HG03442 (cell line): Measurements from ENCODE around the gene GABBR2.
A peak's percentile ranks its signal among the peaks of the same experiment; 100 is the strongest.
"Not testable (repeated sequence)": the region's sequence is repeated elsewhere in the genome, so short reads cannot be mapped to it uniquely, and the experiment has no call there.

ENCODE experiments used
- ATAC-seq: cut with Tn5 transposase; IDR thresholded peaks from one replicate; pipeline ENCODE4 v1.9.1; 2021; ENCODE audit warnings: mild to moderate bottlenecking, moderate library complexity; ENCODE audit not compliant: unreplicated experiment

Gene GABBR2

DNA sequence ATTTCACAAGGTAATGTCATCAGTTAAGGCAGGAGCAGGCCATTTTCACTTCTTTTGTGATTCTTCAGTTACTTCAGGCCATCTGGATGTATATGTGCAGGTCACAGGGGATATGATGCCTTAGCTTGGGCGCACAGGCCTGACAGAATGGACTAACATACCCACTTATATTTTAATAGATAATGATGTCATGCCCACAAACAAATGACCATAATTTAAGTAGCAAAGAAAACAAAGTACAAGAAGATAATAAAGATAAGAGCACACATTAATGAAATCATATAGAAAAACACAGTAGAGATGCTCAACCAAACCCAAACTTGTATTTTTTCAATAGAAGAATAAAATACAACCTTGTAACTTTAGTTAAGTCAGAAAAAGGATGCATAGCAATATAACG is 433.6 kb downstream of the GABBR2 start:
- no peak for ATAC-seq

DNA sequence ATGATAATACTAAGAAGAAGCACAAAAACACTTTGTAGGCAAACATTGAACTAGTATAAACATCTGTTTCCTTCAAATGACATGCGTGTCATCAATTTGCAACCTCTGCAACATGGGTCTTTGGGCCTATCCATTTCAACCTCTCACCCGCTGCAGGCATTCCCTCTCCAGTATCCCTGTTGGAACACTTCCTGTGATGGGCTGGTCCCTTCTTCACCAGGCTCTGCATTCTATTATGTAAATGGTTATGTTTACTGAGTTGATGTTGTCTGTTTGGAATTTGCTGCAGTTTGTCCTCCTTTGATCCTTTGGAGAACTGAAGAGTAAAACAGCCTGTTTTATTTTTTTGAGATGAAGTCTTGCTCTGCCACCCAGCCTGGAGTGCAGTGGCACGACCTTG is 436.7 kb downstream of the GABBR2 start:
- ATAC-seq: no peak

GRCh38 chr9:98271479-98271878 is 437.3 kb downstream of the GABBR2 start:
- ATAC-seq: no peak

GRCh38 chr9:98270284-98270683 is 438.5 kb downstream of the GABBR2 start:
- not testable (repeated sequence) for ATAC-seq

GRCh38 chr9:98269652-98270051 is 439.1 kb downstream of the GABBR2 start:
- not testable (repeated sequence) for ATAC-seq

DNA sequence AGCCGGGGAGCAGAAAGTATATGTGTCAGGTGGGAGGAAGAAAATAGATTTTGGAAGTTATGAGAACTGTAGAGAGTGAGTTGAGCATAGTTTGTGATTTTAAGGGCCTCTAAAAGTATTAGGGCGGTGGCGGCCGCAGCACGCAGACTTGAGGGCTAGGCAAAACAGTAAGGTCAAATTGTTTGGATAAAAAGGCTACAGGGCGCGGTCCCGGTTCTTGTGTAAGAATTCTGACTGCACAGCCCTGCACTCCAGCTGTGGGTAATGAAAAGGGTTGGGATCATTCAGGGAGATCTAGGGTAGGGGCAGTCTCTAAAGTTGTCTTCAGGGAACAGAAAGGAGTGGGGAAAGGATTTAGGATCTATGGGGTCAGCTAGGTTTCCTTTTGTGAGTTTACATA is 441.2 kb downstream of the GABBR2 start:
- ATAC-seq: not testable (repeated sequence)

DNA sequence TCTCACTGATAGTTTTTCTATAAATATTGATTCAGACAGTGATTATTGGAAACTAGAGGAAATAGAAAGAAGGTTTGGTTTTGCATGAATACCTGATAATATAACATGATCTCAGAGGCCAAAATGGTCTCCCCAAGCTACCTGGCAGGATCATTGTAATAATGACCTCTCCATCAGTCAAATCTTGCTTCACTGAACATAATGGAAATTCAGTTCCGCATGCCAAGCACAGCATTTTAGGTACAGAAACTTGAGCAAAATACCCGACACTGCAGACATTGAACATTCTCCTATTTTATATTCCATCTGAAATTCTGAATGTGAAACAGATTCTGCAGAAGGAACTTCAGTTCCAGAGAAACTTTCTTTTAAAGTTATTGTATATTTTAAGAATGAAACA is 444.2 kb downstream of the GABBR2 start:
- ATAC-seq: no peak

- ATAC-seq: peak; percentile 86
Observed at GRCh38 chr9:98263482-98264357, 445.0 kb downstream of the GABBR2 start.

GRCh38 chr9:98263080-98263479 is 445.7 kb downstream of the GABBR2 start:
- ATAC-seq: no peak

DNA sequence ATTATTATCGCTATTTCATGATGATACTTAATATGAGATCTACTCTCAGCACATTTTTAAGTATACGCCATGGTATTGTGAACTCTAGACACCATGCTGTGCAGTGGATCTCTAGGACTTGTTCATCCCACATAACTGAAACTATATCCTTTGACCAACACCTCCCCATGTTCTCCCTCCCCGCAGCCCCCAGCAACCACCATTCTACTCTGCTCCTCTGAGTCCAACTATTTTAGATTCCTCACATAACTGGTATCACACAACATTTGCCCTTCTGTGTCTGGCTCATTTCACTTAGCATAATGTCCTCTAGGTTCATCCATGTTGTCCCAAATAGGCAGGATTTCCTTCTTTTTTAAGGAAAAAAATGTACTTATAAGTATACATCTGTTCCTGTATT is 446.7 kb downstream of the GABBR2 start:
- no peak for ATAC-seq

- ATAC-seq: no peak
Observed at GRCh38 chr9:98260635-98261034, 448.1 kb downstream of the GABBR2 start.

GRCh38 chr9:98259791-98260190 is 448.9 kb downstream of the GABBR2 start:
- no peak for ATAC-seq

- no peak for ATAC-seq
Observed at GRCh38 chr9:98256756-98257155, 452.0 kb downstream of the GABBR2 start.

DNA sequence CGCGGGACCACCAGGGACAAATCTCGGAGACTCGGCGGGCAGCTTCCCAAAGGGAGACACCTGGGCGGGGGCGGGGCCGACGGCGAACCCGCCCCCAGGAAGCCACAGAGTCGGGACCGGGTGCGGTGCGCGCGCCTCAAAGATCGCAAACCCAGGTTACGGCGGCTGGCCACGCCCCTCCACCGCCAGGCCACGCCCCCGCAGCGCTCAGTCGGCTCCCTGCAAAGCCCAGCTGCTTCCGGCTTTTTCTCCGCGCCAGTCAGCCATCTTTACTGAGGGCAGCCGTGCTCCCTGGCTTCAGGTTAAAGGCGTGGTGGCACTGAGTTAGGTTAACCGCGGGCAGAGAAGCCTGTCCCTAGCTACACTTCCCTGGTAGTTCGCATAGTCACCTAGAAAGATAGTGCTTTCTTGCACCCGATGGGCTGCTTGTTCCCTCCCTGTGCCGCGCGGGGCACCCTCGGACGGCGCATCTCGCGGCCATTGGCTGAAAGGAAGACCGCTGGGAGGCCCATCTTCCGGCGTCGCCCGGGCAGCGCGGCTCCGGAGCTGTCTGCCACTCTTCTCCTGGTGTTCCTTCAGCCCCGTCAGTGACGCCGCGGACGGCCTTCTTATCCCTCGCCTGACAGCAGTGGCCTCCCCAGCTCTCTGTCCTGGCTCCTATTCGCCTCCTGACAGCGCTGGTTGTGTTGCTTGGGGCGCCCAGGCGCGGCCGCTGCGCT is 453.0 kb downstream of the GABBR2 start, which contains the start of gene TBC1D2:
TSS of gene TBC1D2 (minus strand) at position 72 of the 719 bp plus-strand sequence. CDS start 108 bp downstream, outside the sequence.
- peak; percentile 86 for ATAC-seq

GRCh38 chr9:98255061-98255577 is 453.6 kb downstream of the GABBR2 start:
- ATAC-seq: peak; percentile 19

DNA sequence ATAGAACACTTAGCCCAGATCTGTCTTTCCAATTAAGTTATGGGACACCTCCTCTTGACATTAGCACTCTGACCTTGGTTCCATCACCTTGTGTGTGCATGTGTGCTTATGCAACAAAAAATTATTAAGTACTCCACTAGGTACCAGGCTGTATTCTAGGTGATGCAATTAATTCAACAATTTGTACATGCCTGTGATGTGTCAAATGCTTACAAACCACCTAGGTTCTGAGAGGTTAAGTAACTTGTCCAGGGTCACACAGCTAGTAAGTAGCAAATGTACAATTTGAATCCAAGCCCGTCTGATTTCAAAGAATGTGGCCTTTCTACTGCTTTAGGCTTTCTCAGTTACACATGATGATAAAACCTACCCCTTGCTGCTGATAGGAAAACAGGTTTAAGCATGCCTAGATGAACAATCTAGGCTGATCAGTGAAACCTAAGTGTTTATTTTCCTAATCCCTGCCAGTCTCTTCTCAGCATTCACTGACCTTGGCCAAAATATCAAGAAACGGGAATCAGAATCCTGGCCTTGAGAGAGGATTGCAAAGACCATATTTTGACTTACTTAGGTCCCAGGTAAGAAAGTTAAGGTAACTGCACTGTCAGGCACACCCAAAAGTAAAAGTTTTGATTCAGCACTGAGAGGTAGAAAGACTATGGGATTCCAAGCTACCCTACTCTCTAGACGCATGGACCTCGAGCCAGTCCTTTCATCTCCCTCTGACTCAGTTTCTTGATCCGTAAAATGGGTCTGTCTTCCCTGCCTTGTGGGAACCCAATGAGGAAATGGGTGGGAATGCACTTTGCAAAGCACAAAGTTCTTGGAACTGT is 454.3 kb downstream of the GABBR2 start:
- no peak for ATAC-seq

GRCh38 chr9:98253565-98253964 is 455.2 kb downstream of the GABBR2 start:
- no peak for ATAC-seq

DNA sequence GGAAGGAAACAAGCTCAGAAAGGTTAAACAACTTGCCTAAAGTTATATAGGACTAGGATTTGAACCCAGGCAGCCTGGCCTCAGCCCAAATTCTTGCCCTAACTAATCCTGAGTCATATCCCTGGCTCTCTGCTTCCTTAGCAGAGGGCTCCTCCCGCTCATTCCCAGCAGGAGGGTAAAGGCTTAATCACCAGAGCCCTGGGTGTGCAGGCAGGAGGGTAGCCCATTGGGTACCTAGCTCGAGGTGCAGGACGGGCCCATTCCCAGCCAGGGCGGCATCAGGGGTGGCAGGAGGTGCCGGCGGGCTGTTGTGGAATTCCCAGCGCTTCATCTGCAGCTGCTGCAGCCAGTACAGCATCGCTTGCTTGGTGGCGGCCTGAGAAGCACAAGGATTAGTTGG is 457.2 kb downstream of the GABBR2 start:
- ATAC-seq: no peak

- ATAC-seq: no peak
Observed at GRCh38 chr9:98249771-98250170, 459.0 kb downstream of the GABBR2 start.

DNA sequence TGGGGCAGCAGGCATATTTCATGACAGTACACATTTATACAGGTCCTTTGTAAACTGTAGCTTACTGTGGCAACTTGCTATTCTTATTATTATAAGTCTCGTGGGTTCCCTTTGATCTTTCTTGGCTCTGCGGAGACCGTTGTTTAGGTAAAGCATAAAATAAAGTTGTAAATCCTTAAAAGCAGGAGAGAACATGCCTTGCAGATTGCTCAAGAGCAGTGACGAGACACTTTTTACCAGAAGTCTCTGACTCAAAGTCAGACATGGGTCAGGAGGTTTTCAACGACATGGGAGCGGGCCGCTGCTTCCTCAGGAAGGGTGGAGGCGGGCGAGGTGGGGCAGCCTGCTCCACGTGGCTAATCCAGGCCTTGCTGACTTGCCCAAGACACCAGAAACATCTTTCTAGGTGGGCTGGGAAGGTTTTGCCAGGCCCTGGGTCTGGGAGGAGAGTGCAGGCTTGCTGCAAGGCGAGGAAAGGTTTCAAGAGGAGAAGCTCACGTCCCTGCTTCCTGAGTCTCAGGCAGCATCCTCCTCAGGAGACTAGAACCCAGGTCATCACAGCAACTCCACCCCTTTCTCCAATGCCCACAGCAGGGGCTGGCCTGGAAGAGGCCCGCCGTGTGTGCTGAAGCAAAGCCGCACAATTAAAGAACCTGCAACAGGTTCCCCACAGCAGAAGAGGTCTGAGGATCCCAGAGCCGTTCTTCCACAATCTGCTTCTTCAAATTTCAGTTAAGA is 459.8 kb downstream of the GABBR2 start:
- ATAC-seq: no peak
